ENCODE measurements around the gene SDCCAG8.

GRCh38 chr1:243346468-243346867 lies 90.6 kb downstream of the SDCCAG8 start:
- TF ChIP-seq CTCF (IDR thresholded peaks at IDR 0.05), result no peak
- no peak for TF ChIP-seq POLR2A (IDR thresholded peaks at IDR 0.05; ENCODE audit: low read depth)
- no peak for TF ChIP-seq EP300 (IDR thresholded peaks at IDR 0.05)

All from esophagus muscularis mucosa (tissue), 4 donors.